Hepatocyte (in vitro differentiated cells): Measurements from ENCODE around the gene ZBTB38. TPM values are rescaled to one million over a fixed set of nuclear protein-coding genes. Genes with fewer than 3 reads are reported as not detected.

Experiments
- DNase-seq: peaks from one replicate; pipeline ENCODE4 v3.0.0-alpha.2; 2016; ENCODE audit warnings: low spot score
- H2AFZ ChIP-seq: fragments of 200-600 bp; sonication (generic); 2 replicates; pipeline ENCODE4 v1.6.0; 2016; ENCODE audit warnings: antibody characterized with exemption, mild to moderate bottlenecking
- H3K27ac ChIP-seq: fragments of 200-600 bp; sonication (generic); 2 replicates; pipeline ENCODE4 v1.5.1; 2016; ENCODE audit warnings: mild to moderate bottlenecking
- H3K27me3 ChIP-seq: fragments of 200-600 bp; sonication (generic); 2 replicates; pipeline ENCODE4 v1.6.1; 2016
- H3K36me3 ChIP-seq: fragments of 200-600 bp; sonication (generic); replicated peaks from 2 replicates; pipeline ENCODE4 v1.5.1; 2016; ENCODE audit warnings: low read depth; ENCODE audit not compliant: insufficient read depth
- H3K4me1 ChIP-seq: fragments of 200-600 bp; sonication (generic); 2 replicates; pipeline ENCODE4 v1.5.1; 2016; ENCODE audit warnings: mild to moderate bottlenecking, moderate library complexity; ENCODE audit not compliant: insufficient read depth
- H3K4me2 ChIP-seq: fragments of 200-600 bp; sonication (generic); 2 replicates; pipeline ENCODE4 v1.6.0; 2016
- H3K4me3 ChIP-seq: fragments of 200-600 bp; sonication (generic); 2 replicates; pipeline ENCODE4 v1.5.1; 2016; ENCODE audit warnings: mild to moderate bottlenecking
- H3K79me2 ChIP-seq: fragments of 200-600 bp; sonication (generic); 2 replicates; pipeline ENCODE4 v1.6.0; 2017; ENCODE audit warnings: mild to moderate bottlenecking
- H3K9me2 ChIP-seq: fragments of 200-600 bp; sonication (generic); replicated peaks from 2 replicates; pipeline ENCODE4 v1.6.0; 2017; ENCODE audit warnings: mild to moderate bottlenecking; ENCODE audit not compliant: insufficient read depth
- H3K9me3 ChIP-seq: fragments of 200-600 bp; sonication (generic); 2 replicates; pipeline ENCODE4 v1.5.1; 2016; ENCODE audit warnings: low read depth, mild to moderate bottlenecking
- H4K20me1 ChIP-seq: fragments of 200-600 bp; sonication (generic); 2 replicates; pipeline ENCODE4 v1.6.0; 2016; ENCODE audit warnings: mild to moderate bottlenecking; ENCODE audit not compliant: insufficient read depth, poor library complexity, severe bottlenecking
- EZH2 ChIP-seq: fragments of 200-600 bp; sonication (generic); IDR thresholded peaks from 2 replicates; pipeline ENCODE4 v1.6.1; 2016; ENCODE audit warnings: antibody characterized with exemption, mild to moderate bottlenecking, borderline replicate concordance
- EZH2phosphoT487 ChIP-seq: fragments of 200-600 bp; sonication (generic); IDR thresholded peaks from one replicate; pipeline ENCODE4 v1.6.1; 2018; ENCODE audit warnings: antibody characterized with exemption, mild to moderate bottlenecking, low read depth, moderate library complexity; ENCODE audit not compliant: unreplicated experiment, severe bottlenecking
- WGBS: methylation state at CpG from one replicate; pipeline ENCODE4 v1.1.6; 2016; ENCODE audit warnings: low lambda C conversion rate; ENCODE audit errors: missing lambda C conversion rate; 5-methylcytosine and 5-hydroxymethylcytosine counted together
- polyA plus RNA-seq: library from polyadenylated mRNA; unstranded; fragments of >200 nt; fragmentation: Nextera tagmentation; extraction: Ambion mirVana; gene quantifications from 2 replicates; pipeline ENCODE4 v1.2.1, GENCODE V29; 2016
- total RNA-seq: library from RNA; depleted of rRNA; stranded (reverse); fragments of >200 nt; gene quantifications from 2 replicates; pipeline ENCODE4 v1.2.3, GENCODE V29; 2014
- TF ChIP-seq, protein P1 (sequence below): fragments of 200-600 bp; sonication (generic); IDR thresholded peaks from 2 replicates; pipeline ENCODE4 v1.5.1; 2016; ENCODE audit warnings: antibody characterized with exemption, mild to moderate bottlenecking; ENCODE audit not compliant: poor library complexity

ZBTB38 gene
- total and polyA plus RNA-seq, 2 experiments from 2014 or later: 31.6 to 122 TPM

DNA sequence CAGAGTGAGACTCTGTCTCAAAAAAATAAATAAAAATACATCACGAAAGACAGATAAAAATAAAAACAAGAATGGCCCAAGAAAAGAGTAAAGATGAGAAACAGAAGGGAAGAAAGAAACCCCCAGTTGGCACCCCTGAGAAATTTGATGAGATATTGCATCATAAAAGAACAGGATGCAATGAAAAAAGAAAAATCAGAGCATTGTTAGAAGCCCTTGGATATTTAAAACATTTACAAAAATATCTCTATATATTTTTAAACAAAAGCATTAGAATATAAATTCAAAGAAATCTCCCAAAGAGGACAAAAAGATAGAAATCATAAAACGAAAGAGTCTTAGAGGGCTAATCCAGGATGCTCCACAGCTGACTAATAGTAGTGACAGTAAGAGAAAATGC is 18.6 kb upstream of the ZBTB38 start:
- H3K4me3 ChIP-seq: no peak overlapping the region
- H3K4me2 ChIP-seq: no peak overlapping the region
- no peaks in the 10 kb centered on the region for H3K27me3 ChIP-seq
- no peaks in the 10 kb centered on the region for H3K9me2 ChIP-seq
- H2AFZ ChIP-seq: no peak overlapping the region
- no peaks in the 10 kb centered on the region for H3K9me3 ChIP-seq
- no peak for DNase-seq
- TF ChIP-seq, protein P1, sequence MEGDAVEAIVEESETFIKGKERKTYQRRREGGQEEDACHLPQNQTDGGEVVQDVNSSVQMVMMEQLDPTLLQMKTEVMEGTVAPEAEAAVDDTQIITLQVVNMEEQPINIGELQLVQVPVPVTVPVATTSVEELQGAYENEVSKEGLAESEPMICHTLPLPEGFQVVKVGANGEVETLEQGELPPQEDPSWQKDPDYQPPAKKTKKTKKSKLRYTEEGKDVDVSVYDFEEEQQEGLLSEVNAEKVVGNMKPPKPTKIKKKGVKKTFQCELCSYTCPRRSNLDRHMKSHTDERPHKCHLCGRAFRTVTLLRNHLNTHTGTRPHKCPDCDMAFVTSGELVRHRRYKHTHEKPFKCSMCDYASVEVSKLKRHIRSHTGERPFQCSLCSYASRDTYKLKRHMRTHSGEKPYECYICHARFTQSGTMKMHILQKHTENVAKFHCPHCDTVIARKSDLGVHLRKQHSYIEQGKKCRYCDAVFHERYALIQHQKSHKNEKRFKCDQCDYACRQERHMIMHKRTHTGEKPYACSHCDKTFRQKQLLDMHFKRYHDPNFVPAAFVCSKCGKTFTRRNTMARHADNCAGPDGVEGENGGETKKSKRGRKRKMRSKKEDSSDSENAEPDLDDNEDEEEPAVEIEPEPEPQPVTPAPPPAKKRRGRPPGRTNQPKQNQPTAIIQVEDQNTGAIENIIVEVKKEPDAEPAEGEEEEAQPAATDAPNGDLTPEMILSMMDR: no peak
- TF ChIP-seq EZH2phosphoT487: no peak
- no peak for TF ChIP-seq EZH2
- 82% methylated on average over 2 of the region's 2 CpGs for WGBS
- H3K27ac ChIP-seq: no peak overlapping the region
- peaks cover 19% of the 10 kb centered on the region for H3K4me1 ChIP-seq
- H3K79me2 ChIP-seq: peaks cover 9% of the 10 kb centered on the region
- H3K36me3 ChIP-seq: no peaks in the 10 kb centered on the region
- no peaks in the 10 kb centered on the region for H4K20me1 ChIP-seq

DNA sequence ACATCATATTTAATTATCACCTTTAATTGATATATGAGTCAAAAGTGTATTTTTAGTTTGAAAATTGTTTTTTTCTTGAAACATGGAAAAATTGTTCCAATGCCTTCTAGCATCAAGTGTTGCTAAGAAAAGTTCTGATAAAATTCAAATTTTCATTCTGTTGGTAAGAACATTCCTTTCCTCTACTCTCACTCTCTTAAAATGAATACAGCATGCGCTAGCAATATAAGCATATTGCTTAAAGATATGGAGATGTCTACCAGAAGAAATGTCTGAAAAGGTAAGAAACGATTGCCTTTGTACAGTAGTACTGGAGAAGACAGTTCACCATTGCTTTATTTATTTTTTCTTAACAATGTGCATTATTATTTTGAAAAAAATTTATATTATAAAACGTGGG is 17.6 kb upstream of the ZBTB38 start:
- no peak overlapping the region for H2AFZ ChIP-seq
- peaks cover 10% of the 10 kb centered on the region for H3K4me1 ChIP-seq
- 72% methylated on average over 3 of the region's 3 CpGs for WGBS
- H3K9me2 ChIP-seq: no peaks in the 10 kb centered on the region
- H3K27me3 ChIP-seq: no peaks in the 10 kb centered on the region
- H3K9me3 ChIP-seq: no peaks in the 10 kb centered on the region
- H4K20me1 ChIP-seq: no peaks in the 10 kb centered on the region
- no peak overlapping the region for H3K4me3 ChIP-seq
- peaks cover 9% of the 10 kb centered on the region for H3K79me2 ChIP-seq
- TF ChIP-seq EZH2phosphoT487: no peak
- TF ChIP-seq, protein P1: no peak
- no peak for TF ChIP-seq EZH2
- H3K4me2 ChIP-seq: no peak overlapping the region
- no peak for DNase-seq
- no peak overlapping the region for H3K27ac ChIP-seq
- no peaks in the 10 kb centered on the region for H3K36me3 ChIP-seq

DNA sequence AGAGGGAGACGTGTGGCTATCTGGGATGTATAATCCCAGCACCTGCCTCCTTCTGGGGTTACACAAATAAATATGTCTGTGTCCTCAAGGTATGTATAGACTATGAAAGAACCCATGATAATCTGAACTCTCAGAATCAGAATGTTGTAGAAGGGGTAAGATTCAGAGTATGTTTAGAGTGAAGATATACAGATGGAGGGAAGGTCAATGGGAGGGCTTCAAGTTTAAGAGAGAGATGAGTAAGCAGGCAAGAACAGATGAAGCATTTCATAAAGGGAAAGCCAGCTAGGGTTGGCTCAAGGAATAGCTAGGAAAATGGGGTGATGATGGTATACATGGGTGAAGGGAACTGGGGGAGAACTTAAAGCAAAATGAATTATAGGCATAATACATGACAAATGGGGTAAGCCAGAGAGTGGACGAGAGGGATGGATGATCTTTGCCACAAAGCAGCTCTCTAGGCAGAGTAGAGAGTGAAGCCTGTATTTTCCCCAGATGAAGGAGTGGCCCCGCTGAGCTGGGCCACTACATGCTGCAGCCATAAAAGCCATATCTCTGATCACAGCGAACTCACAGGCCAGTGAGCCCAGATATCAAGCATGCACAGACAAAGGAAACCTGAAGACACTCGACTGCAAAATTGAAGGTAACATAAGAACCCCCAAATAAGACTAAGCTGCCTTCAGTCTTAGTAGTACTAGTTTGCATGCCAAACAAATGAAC is 15.9 kb upstream of the ZBTB38 start:
- no peaks in the 10 kb centered on the region for H3K9me3 ChIP-seq
- H3K27me3 ChIP-seq: no peaks in the 10 kb centered on the region
- H3K79me2 ChIP-seq: peaks cover 6% of the 10 kb centered on the region
- peaks cover 5% of the 10 kb centered on the region for H3K4me1 ChIP-seq
- H3K4me2 ChIP-seq: no peak overlapping the region
- no peak overlapping the region for H2AFZ ChIP-seq
- H3K27ac ChIP-seq: no peak overlapping the region
- 75% methylated on average over 5 of the region's 5 CpGs for WGBS
- H3K36me3 ChIP-seq: no peaks in the 10 kb centered on the region
- no peak for TF ChIP-seq EZH2
- TF ChIP-seq EZH2phosphoT487: no peak
- TF ChIP-seq, protein P1: no peak
- H4K20me1 ChIP-seq: no peaks in the 10 kb centered on the region
- H3K9me2 ChIP-seq: no peaks in the 10 kb centered on the region
- DNase-seq: no peak
- no peak overlapping the region for H3K4me3 ChIP-seq
